Activated CD4-positive, alpha-beta T cell treated with anti-CD3 and anti-CD28 coated beads for 36 hours (primary cell): ENCODE measurements around the gene PEAK1. TPM values are rescaled to one million over a fixed set of nuclear protein-coding genes. Genes with fewer than 3 reads are reported as not detected.
"Not testable (repeated sequence)": the region's sequence is repeated elsewhere in the genome, so short reads cannot be mapped to it uniquely, and the experiment has no call there.

Experiments
- ATAC-seq: fragments of 200-7000 bp; cut with Tn5 transposase; one replicate; pipeline ENCODE4 v1.10.0; 2021; ENCODE audit warnings: mild to moderate bottlenecking, moderate library complexity
- CTCF ChIA-PET: fragments of 350-600 bp; sonication (Branson Sonifier 250); formaldehyde crosslinking; loops from one replicate; lab custom pipeline; 2021; ENCODE audit warnings: antibody characterized with exemption; lab: Charles Lee
- POLR2A ChIA-PET: fragments of 350-600 bp; sonication (Branson Sonifier 250); formaldehyde crosslinking; loops from one replicate; lab custom pipeline; 2021; ENCODE audit warnings: antibody characterized with exemption, inconsistent platforms; lab: Charles Lee
- DNase-seq: peaks from one replicate; pipeline ENCODE4 v3.0.0-alpha.2; 2020
- H3K27ac Mint-ChIP-seq: one replicate; pipeline ENCODE4 v1.8.0; 2021; ENCODE audit warnings: mixed read lengths
- H3K27me3 Mint-ChIP-seq: one replicate; pipeline ENCODE4 v1.8.0; 2021; ENCODE audit warnings: mixed read lengths
- H3K36me3 Mint-ChIP-seq: one replicate; pipeline ENCODE4 v1.8.0; 2021; ENCODE audit warnings: low read depth, mixed read lengths
- H3K4me1 Mint-ChIP-seq: one replicate; pipeline ENCODE4 v1.8.0; 2021; ENCODE audit warnings: mixed read lengths
- H3K4me3 Mint-ChIP-seq: one replicate; pipeline ENCODE4 v1.8.0; 2021; ENCODE audit warnings: mild to moderate bottlenecking, moderate library complexity, mixed read lengths
- H3K9me3 Mint-ChIP-seq: one replicate; pipeline ENCODE4 v1.8.0; 2021; ENCODE audit warnings: low read depth, mixed read lengths
- intact Hi-C, 2 experiments: fragments of 100-400 bp; cut with DNase I in 1 of 2; cut with micrococcal nuclease in 1 of 2; formaldehyde crosslinking; loops; one replicate each; pipeline versions ENCODE4 v1.14.2 to v1.15.1; 2022 to 2024; cut with DNase I, micrococcal nuclease
- total RNA-seq, 2 experiments: library from RNA; stranded (reverse); gene quantifications; one replicate each; pipeline ENCODE4 v1.2.3, GENCODE V29; 2021

The PEAK1 gene
- total RNA-seq, 2 experiments from 2014 or later: 26.5 to 27.0 TPM

DNA sequence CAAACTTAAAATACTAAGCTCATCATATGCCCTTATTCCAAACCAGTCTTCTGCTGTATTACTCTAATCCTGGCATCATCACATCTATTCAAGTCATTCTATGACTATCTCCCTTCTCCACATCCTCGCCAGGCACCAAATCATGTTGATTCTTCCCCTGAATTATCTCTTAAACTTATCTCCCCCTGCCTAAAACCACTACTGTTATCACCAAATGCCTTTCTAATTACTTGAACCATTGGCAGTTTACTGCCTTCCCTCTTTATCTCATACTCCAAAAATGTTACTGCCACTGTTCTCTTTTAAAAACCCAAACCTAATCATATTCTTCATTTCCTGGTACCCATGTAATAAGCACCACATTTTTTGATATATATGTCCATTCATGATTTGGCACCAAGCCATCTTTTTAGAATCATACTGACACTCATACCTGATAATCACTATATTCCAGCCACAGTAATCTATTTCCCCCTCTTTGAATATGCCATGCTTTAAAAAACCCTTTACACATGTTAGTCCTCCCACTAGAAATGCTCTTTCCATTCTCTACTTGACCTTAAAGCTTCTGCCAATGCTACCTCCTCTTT is 126.8 kb downstream of the PEAK1 start:
- Mint-ChIP-seq H3K4me1 (no peaks in the 10 kb centered on the region), H3K36me3 (no peaks in the 10 kb centered on the region), H3K9me3 (no peaks in the 10 kb centered on the region), H3K27me3 (no peaks in the 10 kb centered on the region), H3K27ac (no peak overlapping the region), H3K4me3 (no peak overlapping the region)
- intact Hi-C loops: no loop called here
- no peak for DNase-seq
- ChIA-PET POLR2A (no interaction called here), CTCF (no interaction called here)
- no peak for ATAC-seq

DNA sequence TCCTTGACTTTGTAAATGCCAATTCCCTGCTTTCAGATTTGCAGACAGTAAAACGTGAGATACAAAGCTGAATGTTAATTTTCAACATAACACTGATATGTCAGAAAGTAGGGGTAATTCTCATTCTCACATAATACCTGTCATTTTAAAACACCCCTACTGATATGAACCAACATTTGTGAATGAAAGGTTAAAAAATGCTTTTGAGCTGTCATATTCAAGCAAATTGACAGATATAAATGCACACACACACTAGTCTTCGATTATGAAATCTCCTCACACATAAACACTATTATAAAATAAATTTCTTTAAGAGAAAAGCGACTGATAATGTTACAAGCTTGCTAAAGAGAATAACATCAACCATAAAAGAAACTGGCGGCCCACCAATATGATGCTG is 128.8 kb downstream of the PEAK1 start:
- no peak overlapping the region for H3K4me3 Mint-ChIP-seq
- no peaks in the 10 kb centered on the region for H3K27me3 Mint-ChIP-seq
- DNase-seq: no peak
- no peak overlapping the region for H3K27ac Mint-ChIP-seq
- H3K4me1 Mint-ChIP-seq: no peaks in the 10 kb centered on the region
- ATAC-seq: no peak
- ChIA-PET POLR2A (no interaction called here), CTCF (no interaction called here)
- intact Hi-C loops: no loop called here
- H3K9me3 Mint-ChIP-seq: no peaks in the 10 kb centered on the region
- no peaks in the 10 kb centered on the region for H3K36me3 Mint-ChIP-seq

DNA sequence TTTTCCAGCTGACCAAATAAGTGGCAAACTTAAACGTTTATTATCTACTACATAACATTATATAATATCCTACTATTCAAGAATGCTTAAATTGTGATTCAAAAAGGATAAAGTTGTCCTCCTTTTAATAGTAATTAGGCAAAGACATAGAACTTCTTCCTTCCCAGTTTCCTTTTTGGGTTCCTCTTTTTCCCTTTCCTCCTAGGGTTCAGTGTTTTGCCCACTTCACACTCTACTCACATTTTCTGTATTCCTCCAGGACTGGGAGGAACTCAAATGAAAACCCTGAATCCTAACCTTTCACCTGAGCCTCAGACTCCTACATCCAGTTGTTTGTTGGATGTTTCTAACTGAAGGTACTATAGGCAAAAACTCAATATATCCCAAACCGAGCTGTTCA is 132.5 kb downstream of the PEAK1 start:
- no peak overlapping the region for H3K4me3 Mint-ChIP-seq

DNA sequence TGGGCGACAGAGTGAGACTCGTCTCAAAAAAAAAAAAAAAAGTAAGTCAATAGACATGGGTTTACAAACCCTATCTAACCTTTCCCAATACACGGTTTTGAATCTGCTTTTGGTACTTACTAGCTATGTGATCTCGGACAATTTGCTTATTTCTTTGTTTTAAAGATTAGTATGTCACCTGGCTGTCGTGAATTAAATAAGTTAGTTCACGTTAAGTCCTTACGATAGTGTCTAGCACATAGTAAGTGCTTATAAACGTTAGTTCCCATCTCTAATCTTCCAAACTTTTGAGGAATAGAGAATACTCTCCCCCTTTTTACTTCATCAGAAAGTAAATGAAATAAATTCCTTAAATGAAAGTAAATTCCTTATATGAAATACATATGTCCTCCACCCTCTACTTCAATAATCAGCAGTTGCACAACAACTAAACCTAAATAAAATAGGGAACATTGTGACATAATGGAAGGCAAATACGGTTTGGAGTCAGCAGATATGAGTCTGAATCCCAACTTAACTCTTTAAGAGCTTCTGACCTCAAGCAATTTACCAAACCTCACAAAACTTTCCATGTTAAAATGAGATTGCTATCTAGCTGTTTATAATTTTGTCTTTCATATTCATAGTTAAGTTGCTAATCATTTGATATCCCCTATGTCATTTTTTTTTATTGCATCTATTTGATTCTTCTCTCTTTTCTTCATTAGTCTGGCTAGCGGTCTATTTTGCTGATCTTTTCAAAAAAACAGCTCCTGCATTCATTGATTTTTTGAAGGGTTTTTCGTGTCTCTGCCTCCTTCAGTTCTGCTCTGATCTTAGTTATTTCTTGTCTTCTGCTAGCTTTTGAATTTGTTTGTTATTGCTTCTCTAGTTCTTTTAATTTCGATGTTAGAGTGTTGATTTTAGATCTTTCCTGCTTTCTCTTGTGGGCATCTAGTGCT is 134.6 kb downstream of the PEAK1 start:
- H3K27me3 Mint-ChIP-seq: no peaks in the 10 kb centered on the region
- intact Hi-C loops: no loop called here
- DNase-seq (no peak), ATAC-seq (no peak)
- peaks cover 5% of the 10 kb centered on the region for H3K36me3 Mint-ChIP-seq
- ChIA-PET POLR2A (no interaction called here), CTCF (interaction anchor here (1.5 kb wide), 1 partner anchor 10 kb away, joined by 4 read pairs; no protein-coding TSS in a partner anchor)
- H3K9me3 Mint-ChIP-seq: no peaks in the 10 kb centered on the region
- no peak overlapping the region for H3K27ac Mint-ChIP-seq
- H3K4me1 Mint-ChIP-seq: no peaks in the 10 kb centered on the region
- no peak overlapping the region for H3K4me3 Mint-ChIP-seq

More for the DNA sequence above, 132.5 kb downstream of the PEAK1 start:
- H3K27ac Mint-ChIP-seq: no peak overlapping the region
- H3K9me3 Mint-ChIP-seq: no peaks in the 10 kb centered on the region
- no peak for ATAC-seq
- intact Hi-C loops: no loop called here
- H3K36me3 Mint-ChIP-seq: peaks cover 5% of the 10 kb centered on the region
- CTCF ChIA-PET: no interaction called here
- no peak for DNase-seq
- H3K27me3 Mint-ChIP-seq: no peaks in the 10 kb centered on the region
- no peaks in the 10 kb centered on the region for H3K4me1 Mint-ChIP-seq
- POLR2A ChIA-PET: no interaction called here

DNA sequence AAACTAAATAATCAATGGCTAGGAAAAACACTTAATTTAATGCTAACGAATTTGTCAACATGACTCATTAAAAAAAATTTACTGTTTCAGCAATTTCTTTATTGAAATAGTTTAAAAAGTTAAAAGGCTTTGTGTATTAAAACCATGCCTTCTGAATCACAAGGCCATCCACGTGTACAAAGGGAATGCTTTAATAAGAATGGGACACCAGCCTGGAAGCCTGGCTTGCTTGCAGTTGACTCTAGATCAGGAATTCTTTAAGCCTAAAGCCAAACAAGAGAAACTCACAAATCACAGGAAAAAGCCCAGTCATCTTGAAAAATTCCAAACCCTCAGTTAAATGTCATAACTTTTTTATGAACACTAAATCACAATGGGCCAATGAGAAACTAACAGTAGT is 137.6 kb downstream of the PEAK1 start:
- intact Hi-C loops: no loop called here
- peaks cover 9% of the 10 kb centered on the region for H3K36me3 Mint-ChIP-seq
- DNase-seq: no peak
- H3K4me1 Mint-ChIP-seq: no peaks in the 10 kb centered on the region
- no peak for ATAC-seq
- ChIA-PET CTCF (interaction anchor here (0.8 to 1.7 kb wide), 2 partner anchors 95 to 163 kb away, joined by 3 read pairs; no protein-coding TSS in a partner anchor), POLR2A (no interaction called here)
- no peak overlapping the region for H3K27ac Mint-ChIP-seq
- no peak overlapping the region for H3K4me3 Mint-ChIP-seq
- H3K9me3 Mint-ChIP-seq: no peaks in the 10 kb centered on the region
- H3K27me3 Mint-ChIP-seq: no peaks in the 10 kb centered on the region

DNA sequence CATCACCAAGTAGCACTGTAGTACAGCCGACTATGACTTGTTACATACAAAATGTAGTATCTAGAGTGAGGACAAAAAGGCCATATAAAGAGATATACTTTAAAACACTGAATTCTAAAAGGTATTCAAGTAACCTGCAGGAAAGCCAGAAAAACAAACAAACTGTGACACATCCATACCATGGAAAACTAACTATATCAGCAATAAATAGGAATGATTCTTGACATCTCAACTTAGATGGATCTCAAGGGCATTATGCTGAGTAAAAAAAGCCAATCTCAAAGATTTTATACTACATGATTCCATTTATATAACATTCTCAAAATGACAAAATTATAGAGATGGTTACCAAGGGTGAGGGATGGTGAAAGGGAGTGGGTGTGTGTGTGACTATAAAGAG is 143.0 kb downstream of the PEAK1 start:
- Mint-ChIP-seq H3K4me1 (peaks cover 4% of the 10 kb centered on the region), H3K4me3 (no peak overlapping the region), H3K36me3 (peaks cover 22% of the 10 kb centered on the region), H3K27ac (no peak overlapping the region), H3K9me3 (peaks cover 4% of the 10 kb centered on the region), H3K27me3 (no peaks in the 10 kb centered on the region)
- ChIA-PET POLR2A (no interaction called here), CTCF (no interaction called here)
- intact Hi-C loops: no loop called here
- DNase-seq (no peak), ATAC-seq (no peak)

DNA sequence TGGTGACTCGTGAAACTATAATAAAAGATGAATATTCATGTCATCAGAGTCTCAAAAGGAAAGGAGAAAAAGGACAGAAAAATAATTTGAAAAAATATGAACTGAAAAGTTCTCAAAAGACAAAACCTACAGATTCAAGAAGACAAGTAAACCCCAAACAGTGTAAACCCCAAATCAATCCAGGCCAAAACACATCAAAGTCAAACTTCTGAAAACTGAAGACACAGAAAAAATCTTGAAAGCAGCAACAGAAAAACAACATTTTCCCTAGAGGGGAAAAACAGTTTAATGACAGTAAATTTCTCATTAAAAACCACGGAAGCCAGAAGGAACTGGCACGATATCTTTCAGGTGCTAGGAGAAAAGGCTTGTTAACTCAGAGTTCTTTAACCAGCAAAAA is 143.8 kb downstream of the PEAK1 start:
- ChIA-PET POLR2A (no interaction called here), CTCF (no interaction called here)
- H3K36me3 Mint-ChIP-seq: peaks cover 22% of the 10 kb centered on the region
- intact Hi-C loops: no loop called here
- DNase-seq: no peak
- peaks cover 4% of the 10 kb centered on the region for H3K4me1 Mint-ChIP-seq
- H3K9me3 Mint-ChIP-seq: peaks cover 4% of the 10 kb centered on the region
- no peaks in the 10 kb centered on the region for H3K27me3 Mint-ChIP-seq
- H3K27ac Mint-ChIP-seq: no peak overlapping the region
- H3K4me3 Mint-ChIP-seq: no peak overlapping the region
- ATAC-seq: no peak

DNA sequence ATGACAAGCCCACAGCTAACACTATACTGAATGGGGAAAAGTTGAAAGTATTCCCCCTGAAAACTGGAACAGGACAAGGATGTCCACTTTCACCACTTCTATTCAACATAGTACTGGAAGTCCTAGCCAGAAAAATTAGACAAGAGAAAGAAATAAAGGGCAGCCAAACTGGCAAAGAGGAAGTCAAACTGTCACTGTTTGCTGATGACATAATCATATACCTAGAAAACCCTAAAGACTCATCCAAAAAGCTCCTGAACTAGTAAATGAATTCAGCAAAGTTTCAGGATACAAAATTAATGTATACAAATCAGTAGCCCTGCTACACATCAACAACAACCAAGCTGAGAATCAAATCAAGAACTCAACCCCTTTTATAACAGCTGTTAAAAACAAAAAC is 146.8 kb downstream of the PEAK1 start:
- H3K27me3 Mint-ChIP-seq, CTCF ChIA-PET, H3K4me1 Mint-ChIP-seq, intact Hi-C loops, H3K27ac Mint-ChIP-seq, POLR2A ChIA-PET, H3K9me3 Mint-ChIP-seq, H3K4me3 Mint-ChIP-seq, ATAC-seq, DNase-seq: not testable (repeated sequence)
- peaks cover 39% of the 10 kb centered on the region for H3K36me3 Mint-ChIP-seq

DNA sequence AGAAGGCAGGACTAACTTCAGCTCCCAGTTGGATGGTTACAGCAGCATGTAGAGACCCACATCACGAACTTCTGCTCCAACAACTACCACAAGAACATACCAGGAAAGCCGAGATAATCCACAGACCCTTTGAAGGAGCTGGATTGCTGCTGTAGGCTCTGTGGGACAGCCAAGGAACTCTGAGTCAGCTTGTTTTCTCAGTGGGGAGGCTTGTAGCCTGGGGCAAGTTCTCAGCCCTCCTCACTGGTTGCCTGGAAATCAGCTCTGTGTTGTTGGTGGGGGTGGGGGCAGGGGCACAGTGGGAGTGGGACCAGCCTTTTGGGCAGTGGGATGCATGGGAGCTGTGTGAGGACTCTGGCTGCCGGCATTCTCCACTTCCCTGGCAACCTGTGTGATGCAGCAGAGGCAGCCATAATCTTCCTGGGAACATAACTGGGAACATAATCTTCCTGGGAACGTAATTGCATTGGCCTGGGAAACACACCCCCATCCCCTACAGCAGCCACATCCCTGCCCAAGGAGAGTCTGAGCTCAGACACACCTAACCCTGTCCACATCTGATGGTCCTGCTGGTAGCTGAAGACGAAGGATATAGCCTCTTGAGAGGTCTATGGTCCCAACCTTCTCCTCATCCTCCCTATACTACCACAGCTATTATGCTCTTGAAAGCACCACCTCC is 153.1 kb downstream of the PEAK1 start:
- Mint-ChIP-seq H3K4me1 (no peaks in the 10 kb centered on the region), H3K4me3 (no peak overlapping the region), H3K27ac (no peak overlapping the region), H3K27me3 (no peaks in the 10 kb centered on the region), H3K36me3 (peaks cover 35% of the 10 kb centered on the region), H3K9me3 (no peaks in the 10 kb centered on the region)
- ChIA-PET POLR2A (interaction anchor here (0.7 kb wide), 1 partner anchor 17 kb away, joined by 3 read pairs; no protein-coding TSS in a partner anchor), CTCF (no interaction called here)
- intact Hi-C loops: no loop called here
- no peak for ATAC-seq
- DNase-seq: no peak

DNA sequence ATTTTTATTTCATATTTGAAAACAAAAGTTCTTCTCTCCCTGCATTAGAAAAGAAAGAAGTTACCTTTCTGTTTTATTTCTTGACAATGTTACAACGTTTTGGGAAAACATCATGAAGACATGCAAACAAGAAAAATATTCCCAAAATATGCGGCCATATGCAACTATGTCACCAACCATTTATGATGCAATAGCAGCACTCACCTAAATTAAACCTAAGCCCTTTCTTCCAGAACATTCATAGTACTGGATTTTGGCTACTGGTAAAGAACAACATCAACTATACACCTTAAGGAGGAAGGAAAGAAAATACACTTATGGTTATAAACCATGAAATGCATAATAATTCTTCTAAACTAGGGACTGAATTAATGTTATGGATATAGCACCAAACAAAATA is 164.5 kb downstream of the PEAK1 start:
- intact Hi-C loops: no loop called here
- no peaks in the 10 kb centered on the region for H3K9me3 Mint-ChIP-seq

DNA sequence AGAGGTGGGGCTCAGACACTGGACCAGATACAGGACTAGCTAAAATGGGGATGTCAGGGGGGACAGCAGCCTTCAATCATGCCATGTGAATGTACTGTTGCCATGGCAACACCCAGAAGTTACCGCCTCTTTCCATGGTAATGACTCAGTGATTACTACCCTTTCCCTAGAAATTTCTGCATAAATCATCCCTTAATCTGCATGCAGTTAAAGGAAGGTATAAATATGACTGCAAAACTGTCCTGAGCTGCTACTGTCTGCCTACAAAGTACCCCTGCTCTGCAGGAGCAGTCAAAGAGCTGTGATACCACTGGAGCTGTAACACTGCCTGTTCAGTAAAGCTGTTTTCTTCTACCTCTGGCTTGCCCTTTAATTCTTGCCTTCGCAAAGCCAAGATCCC is 168.2 kb downstream of the PEAK1 start:
- CTCF ChIA-PET: no interaction called here
- no peaks in the 10 kb centered on the region for H3K9me3 Mint-ChIP-seq
- intact Hi-C loops: no loop called here
- no peaks in the 10 kb centered on the region for H3K36me3 Mint-ChIP-seq
- no peak overlapping the region for H3K4me3 Mint-ChIP-seq
- peaks cover 5% of the 10 kb centered on the region for H3K4me1 Mint-ChIP-seq
- DNase-seq: peak; percentile 30
- POLR2A ChIA-PET: no interaction called here
- H3K27me3 Mint-ChIP-seq: no peaks in the 10 kb centered on the region
- peak; percentile 57 for ATAC-seq
- no peak overlapping the region for H3K27ac Mint-ChIP-seq

More for the DNA sequence above, 164.5 kb downstream of the PEAK1 start:
- ChIA-PET CTCF (no interaction called here), POLR2A (no interaction called here)
- Mint-ChIP-seq H3K4me3 (no peak overlapping the region), H3K36me3 (peaks cover 4% of the 10 kb centered on the region), H3K27ac (no peak overlapping the region), H3K4me1 (peaks cover 5% of the 10 kb centered on the region), H3K27me3 (no peaks in the 10 kb centered on the region)
- ATAC-seq (no peak), DNase-seq (no peak)
